ENCODE results near the gene IQCK.
A peak's percentile ranks its signal among the peaks of the same experiment; 100 is the strongest.

Gene IQCK

DNA sequence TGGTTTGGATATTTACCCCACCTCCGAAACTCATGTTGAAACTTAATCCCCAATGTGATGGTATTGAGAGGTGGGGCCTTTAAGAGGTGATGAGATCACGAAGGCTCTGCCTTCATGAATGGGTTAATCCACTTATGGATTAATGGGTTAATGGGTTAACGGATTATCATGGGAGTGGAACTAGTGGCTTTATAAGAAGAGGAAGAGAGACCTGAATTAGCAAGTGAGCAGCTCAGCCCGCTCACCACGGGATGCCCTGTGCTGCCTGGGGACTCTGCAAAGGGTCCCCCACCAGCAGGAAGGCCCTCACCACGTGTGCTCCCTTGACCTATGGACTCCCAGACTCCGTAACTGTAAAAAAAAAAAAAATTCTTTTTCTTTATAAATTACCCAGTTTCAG is 183.1 kb downstream of the IQCK start:
- H3F3A ChIP-seq (ENCODE audit: insufficient read depth): no peaks in the 10 kb centered on the region
- no peaks in the 10 kb centered on the region for H4K20me1 ChIP-seq (ENCODE audit: low read depth, low read length)
- H3K4me3 ChIP-seq (ENCODE audit: insufficient read depth, low read length, poor library complexity, severe bottlenecking): no peak overlapping the region
- no peak for TF ChIP-seq EZH2phosphoT487 (conservative IDR thresholded peaks at IDR 0.05; ENCODE audit: low read length)
- TF ChIP-seq, protein P1, sequence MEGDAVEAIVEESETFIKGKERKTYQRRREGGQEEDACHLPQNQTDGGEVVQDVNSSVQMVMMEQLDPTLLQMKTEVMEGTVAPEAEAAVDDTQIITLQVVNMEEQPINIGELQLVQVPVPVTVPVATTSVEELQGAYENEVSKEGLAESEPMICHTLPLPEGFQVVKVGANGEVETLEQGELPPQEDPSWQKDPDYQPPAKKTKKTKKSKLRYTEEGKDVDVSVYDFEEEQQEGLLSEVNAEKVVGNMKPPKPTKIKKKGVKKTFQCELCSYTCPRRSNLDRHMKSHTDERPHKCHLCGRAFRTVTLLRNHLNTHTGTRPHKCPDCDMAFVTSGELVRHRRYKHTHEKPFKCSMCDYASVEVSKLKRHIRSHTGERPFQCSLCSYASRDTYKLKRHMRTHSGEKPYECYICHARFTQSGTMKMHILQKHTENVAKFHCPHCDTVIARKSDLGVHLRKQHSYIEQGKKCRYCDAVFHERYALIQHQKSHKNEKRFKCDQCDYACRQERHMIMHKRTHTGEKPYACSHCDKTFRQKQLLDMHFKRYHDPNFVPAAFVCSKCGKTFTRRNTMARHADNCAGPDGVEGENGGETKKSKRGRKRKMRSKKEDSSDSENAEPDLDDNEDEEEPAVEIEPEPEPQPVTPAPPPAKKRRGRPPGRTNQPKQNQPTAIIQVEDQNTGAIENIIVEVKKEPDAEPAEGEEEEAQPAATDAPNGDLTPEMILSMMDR (IDR thresholded peaks at IDR 0.05; ENCODE audit: insufficient read depth, low read length, poor library complexity, severe bottlenecking): no peak
- H3K79me2 ChIP-seq (ENCODE audit: insufficient read depth, low read length): no peaks in the 10 kb centered on the region
- no peaks in the 10 kb centered on the region for H3K36me3 ChIP-seq (ENCODE audit: low read length)
- H2AFZ ChIP-seq (ENCODE audit: low read depth, low read length, severe bottlenecking): no peak overlapping the region
- no peak overlapping the region for H3K27ac ChIP-seq (ENCODE audit: low read depth, low read length)
- no peak overlapping the region for H3K9ac ChIP-seq (ENCODE audit: low read length)
- no peaks in the 10 kb centered on the region for H3K9me2 ChIP-seq (replicated peaks; ENCODE audit: insufficient read depth, low read length)
- H3K4me2 ChIP-seq (ENCODE audit: low read depth, low read length, poor library complexity, severe bottlenecking): no peak overlapping the region
- no peaks in the 10 kb centered on the region for H3K27me3 ChIP-seq (ENCODE audit: low read length)
- no peaks in the 10 kb centered on the region for H3K9me3 ChIP-seq (ENCODE audit: insufficient read depth, low read length)

DNA sequence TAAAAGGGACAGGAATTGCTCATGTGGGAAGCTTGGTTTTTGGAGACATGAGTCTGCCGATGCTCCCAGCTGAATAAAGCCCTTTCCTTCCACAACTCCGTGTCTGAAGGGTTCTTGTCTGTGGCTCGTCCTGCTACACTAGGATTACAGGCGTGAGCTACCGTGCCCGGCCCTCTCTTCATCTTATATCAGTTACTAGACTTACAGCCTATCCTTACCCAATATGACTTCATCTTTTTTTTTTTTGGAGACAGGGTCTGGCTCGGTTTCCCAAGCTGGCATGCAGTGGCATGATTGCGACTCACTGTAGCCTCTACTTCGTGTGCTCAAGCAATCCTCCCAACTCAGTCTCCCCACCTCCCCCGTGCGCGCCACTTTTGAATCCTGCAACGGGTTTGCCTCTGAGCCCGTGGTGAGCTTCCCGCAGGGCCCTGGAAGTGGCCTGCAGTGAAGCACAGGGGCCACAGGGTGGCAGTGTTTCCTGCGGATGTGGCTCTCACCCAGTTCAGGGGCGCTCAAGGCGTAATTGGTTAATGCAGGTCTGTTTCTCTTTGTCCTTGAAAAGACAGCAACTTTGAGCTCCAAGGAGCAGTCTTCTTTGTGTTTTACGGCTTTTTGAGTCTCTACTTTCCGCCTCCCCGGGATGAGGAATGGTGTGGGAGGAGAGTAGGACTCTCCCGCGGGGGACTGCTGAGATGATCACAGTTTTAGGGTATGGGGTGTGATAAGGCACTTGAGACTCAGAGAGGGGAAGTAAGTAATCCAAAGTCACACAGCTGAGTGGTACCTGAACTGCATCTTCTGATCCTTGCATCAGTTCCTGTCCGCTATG is 189.3 kb downstream of the IQCK start:
- no peaks in the 10 kb centered on the region for H3K36me3 ChIP-seq (ENCODE audit: low read length)
- no peak for TF ChIP-seq EZH2phosphoT487 (conservative IDR thresholded peaks at IDR 0.05; ENCODE audit: low read length)
- TF ChIP-seq, protein P1 (IDR thresholded peaks at IDR 0.05; ENCODE audit: insufficient read depth, low read length, poor library complexity, severe bottlenecking): peak; percentile 85
- H3K4me2 ChIP-seq (ENCODE audit: low read depth, low read length, poor library complexity, severe bottlenecking): no peak overlapping the region
- H4K20me1 ChIP-seq (ENCODE audit: low read depth, low read length): no peaks in the 10 kb centered on the region
- H3F3A ChIP-seq (ENCODE audit: insufficient read depth): no peaks in the 10 kb centered on the region
- no peak overlapping the region for H3K4me3 ChIP-seq (ENCODE audit: insufficient read depth, low read length, poor library complexity, severe bottlenecking)
- no peak overlapping the region for H3K9ac ChIP-seq (ENCODE audit: low read length)
- H3K9me2 ChIP-seq (replicated peaks; ENCODE audit: insufficient read depth, low read length): no peaks in the 10 kb centered on the region
- no peaks in the 10 kb centered on the region for H3K27me3 ChIP-seq (ENCODE audit: low read length)
- no peaks in the 10 kb centered on the region for H3K79me2 ChIP-seq (ENCODE audit: insufficient read depth, low read length)
- no peak overlapping the region for H2AFZ ChIP-seq (ENCODE audit: low read depth, low read length, severe bottlenecking)
- H3K27ac ChIP-seq (ENCODE audit: low read depth, low read length): no peak overlapping the region
- no peaks in the 10 kb centered on the region for H3K9me3 ChIP-seq (ENCODE audit: insufficient read depth, low read length)

All from SU-DHL-6 (cell line).